Peyer's patch (tissue), 4 donors: ENCODE measurements around the gene RRP9.
"Not testable (repeated sequence)": the region's sequence is repeated elsewhere in the genome, so short reads cannot be mapped to it uniquely, and the experiment has no call there.

Experiments
- POLR2A ChIP-seq, 2 donors: fragments of 450-650 bp; IDR thresholded peaks; one replicate each; pipeline ENCODE4 v1.5.1; 2017; ENCODE audit warnings: antibody characterized with exemption in 2 of 2, mild to moderate bottlenecking in 2 of 2, moderate library complexity in 2 of 2
- TF ChIP-seq, protein P1 (sequence below), 6 experiments: fragments of 450-650 bp in 4 of 6; fragments of 200-600 bp in 2 of 6; sonication (generic) in 1 of 6; IDR thresholded peaks; one replicate each; pipeline ENCODE4 v1.5.1; 2017 to 2019; ENCODE audit warnings: antibody characterized with exemption in 6 of 6, mild to moderate bottlenecking in 3 of 6, moderate library complexity in 1 of 6

DNA sequence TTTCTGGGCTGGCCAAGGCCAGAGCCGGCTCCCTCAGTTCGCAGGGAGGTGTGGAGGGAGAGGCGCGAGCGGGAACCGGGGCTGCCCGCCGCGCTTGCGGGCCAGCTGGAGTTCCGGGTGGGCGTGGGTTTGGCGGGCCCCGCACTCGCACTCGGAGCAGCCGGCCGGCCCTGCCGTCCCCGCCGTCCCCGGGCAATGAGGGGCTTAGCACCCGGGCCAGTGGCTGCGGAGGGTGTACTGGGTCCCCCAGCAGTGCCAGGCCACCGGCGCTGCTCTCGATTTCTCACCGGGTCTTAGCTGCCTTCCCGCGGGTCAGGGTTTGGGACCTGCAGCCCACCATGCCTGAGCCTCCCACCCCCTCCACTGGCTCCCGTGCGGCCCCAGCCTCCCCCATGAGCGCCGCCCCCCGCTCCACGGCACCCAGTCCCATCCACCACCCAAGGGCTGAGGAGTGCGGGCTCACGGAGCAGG lies 48.8 kb upstream of the RRP9 start:
- TF ChIP-seq, protein P1, sequence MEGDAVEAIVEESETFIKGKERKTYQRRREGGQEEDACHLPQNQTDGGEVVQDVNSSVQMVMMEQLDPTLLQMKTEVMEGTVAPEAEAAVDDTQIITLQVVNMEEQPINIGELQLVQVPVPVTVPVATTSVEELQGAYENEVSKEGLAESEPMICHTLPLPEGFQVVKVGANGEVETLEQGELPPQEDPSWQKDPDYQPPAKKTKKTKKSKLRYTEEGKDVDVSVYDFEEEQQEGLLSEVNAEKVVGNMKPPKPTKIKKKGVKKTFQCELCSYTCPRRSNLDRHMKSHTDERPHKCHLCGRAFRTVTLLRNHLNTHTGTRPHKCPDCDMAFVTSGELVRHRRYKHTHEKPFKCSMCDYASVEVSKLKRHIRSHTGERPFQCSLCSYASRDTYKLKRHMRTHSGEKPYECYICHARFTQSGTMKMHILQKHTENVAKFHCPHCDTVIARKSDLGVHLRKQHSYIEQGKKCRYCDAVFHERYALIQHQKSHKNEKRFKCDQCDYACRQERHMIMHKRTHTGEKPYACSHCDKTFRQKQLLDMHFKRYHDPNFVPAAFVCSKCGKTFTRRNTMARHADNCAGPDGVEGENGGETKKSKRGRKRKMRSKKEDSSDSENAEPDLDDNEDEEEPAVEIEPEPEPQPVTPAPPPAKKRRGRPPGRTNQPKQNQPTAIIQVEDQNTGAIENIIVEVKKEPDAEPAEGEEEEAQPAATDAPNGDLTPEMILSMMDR (IDR thresholded peaks at IDR 0.05): not testable (repeated sequence)
- TF ChIP-seq POLR2A (IDR thresholded peaks at IDR 0.05): not testable (repeated sequence)
